ENCODE results near the gene DSN1.

DNA sequence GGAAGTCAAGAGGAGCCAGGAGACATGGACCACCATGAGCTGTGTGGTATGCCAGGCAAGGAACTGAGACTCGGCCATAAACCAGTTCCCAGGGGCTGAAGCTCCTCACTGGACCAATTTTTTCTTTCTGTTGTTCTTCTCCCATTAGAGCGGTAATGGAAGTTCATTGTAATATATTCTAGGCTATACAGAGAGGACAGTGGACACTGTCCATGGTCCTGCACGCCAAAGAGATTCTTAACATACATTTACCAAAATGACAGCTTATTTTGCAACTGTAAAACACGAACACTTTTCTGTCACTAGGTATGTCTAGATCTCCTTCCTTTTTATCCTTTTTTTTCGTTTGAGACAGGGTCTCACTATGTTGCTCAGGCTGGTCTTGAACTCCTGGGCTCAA lies 13.1 kb upstream of the DSN1 start:
- no peak for TF ChIP-seq EZH2 (IDR thresholded peaks at IDR 0.05; ENCODE audit: borderline replicate concordance, low read depth, low read length, poor library complexity, severe bottlenecking)
- TF ChIP-seq, protein P1, sequence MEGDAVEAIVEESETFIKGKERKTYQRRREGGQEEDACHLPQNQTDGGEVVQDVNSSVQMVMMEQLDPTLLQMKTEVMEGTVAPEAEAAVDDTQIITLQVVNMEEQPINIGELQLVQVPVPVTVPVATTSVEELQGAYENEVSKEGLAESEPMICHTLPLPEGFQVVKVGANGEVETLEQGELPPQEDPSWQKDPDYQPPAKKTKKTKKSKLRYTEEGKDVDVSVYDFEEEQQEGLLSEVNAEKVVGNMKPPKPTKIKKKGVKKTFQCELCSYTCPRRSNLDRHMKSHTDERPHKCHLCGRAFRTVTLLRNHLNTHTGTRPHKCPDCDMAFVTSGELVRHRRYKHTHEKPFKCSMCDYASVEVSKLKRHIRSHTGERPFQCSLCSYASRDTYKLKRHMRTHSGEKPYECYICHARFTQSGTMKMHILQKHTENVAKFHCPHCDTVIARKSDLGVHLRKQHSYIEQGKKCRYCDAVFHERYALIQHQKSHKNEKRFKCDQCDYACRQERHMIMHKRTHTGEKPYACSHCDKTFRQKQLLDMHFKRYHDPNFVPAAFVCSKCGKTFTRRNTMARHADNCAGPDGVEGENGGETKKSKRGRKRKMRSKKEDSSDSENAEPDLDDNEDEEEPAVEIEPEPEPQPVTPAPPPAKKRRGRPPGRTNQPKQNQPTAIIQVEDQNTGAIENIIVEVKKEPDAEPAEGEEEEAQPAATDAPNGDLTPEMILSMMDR (conservative IDR thresholded peaks at IDR 0.05; ENCODE audit: low read depth, low read length), result no peak

Data from A673 (cell line).